IPS DF 4.7 (cell line): Measurements from ENCODE around the gene DYRK1A.
"Not testable (repeated sequence)": the region's sequence is repeated elsewhere in the genome, so short reads cannot be mapped to it uniquely, and the experiment has no call there.

ENCODE experiments used
- DNase-seq: peaks from one replicate; pipeline ENCODE4 v3.0.0-alpha.2; 2013; ENCODE audit warnings: low spot score; ENCODE audit errors: extremely low read depth

The DYRK1A gene

DNA sequence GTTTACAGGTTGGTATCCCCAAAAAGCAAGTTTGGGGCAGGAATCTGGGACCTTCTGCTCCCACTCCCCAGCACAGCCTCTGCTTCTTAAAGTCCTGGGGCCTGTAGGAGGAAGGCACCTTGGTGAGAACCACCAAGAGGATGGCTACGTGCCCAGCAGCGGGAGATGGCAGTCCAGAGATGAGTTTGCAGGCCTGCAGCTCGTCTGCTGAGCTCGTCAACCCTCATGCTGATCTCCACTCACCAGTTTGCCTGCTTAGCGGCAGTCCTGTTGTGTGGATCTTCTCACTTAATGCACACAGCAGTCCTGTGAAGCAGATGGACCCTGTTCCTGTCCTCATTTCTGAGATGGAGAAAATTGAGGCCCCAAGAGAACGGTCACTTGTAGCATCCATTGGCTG lies 160.5 kb downstream of the DYRK1A start:
- no peak for DNase-seq

GRCh38 chr21:37527716-37528115 lies 161.1 kb downstream of the DYRK1A start:
- DNase-seq, result no peak

DNA sequence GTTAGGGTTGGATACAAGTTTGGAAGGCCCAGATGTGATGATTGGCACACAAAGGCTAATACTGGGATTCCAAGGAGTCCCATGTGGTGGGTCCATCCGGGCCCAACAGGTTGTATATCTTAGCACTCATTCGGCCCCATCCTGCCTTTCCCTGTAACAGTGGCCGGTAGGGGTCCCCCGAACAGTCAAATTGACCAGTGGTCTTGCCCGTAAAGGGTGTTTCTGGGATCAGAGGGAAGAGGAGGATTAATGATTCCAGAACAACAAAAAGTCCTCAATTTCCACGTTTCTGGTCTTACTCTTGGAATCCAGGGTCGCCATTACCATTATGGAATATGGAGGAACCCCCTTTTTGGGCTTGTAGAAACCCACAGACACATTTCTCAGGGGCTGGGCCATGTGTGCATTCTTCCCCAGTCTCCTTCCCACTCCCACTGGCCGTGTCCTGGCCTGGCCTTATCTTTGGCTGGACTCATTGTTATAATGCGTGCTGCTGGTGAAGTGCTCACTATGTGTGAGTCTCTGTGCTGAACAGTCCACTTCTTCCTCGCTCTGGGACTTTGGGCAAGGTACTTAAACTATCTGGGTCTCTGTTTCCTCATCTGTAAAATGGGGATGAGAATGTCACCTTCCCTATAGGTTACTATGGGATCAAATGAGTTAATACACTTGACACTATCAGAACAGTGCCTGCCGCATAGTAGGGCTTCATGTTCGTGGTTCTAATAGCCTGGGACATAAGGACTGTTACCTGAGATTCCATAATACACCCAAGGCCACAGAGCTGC lies 161.8 kb downstream of the DYRK1A start:
- no peak for DNase-seq

DNA sequence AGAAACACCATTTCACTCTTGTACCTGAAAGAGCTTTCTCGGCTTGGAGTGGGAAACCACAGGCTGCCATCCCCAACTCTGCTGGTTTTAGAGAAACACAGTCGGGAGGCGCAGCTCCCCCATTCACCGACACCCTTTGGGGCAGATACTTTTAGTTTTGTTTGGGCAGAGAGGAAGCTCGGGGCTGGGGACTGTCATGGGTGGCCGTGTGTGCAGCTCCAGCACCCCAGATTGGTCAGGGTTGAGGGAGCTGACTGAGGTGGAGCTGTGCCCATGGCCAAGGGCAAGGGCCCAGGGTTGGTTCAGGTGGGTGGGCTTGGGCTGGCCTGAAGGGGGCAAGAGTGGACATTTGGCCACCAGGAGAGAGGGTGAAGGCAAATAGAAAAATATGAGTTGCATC lies 163.1 kb downstream of the DYRK1A start:
- DNase-seq, result no peak

DNA sequence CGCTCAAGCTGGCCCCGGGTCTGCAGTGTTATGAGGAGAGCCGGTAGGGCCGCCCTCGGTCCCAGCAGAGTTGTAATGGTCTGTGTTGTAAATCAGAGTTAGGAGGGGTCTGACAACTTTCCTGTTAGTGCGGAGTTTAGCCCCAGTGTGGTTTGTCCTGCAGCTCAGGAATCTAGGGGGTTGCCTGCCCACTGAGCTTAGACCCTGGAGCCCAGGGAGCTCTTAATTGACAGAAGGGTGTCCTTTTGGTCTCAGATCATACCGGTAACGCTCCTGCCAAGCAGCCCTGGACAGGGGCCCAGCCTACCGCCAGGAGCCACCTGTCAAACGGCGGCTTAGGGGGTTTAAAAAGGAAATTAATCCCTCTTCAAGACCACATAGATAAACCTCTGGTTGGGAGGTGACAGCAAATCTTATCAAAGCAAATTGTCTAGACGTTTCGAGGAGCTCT lies 164.4 kb downstream of the DYRK1A start:
- DNase-seq, result no peak

DNA sequence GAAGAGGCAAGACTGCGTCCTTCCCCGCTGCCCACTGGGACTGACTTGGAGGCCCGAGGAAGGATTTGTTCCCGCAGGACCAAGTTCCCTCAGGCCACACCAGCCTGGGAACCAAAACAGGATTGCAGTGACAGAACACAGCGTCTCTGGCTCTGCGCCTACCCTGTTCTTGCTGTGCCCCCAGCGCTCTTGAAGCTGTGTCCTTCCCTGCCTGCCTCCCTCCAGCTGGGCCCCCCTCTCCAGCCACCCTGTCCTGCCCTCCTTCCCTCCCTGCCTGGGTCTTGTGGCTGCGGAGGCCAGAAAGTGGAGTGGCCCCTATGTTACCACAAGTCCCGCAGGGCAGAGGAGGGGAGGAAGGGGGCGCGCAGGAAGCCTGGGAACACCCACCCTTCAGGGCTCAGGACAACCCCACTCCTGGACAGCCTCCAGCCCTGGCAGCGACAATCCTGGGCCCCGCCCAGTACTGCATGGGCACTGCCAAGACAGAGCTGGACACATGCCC lies 164.9 kb downstream of the DYRK1A start:
- DNase-seq, result no peak

GRCh38 chr21:37532868-37533780 lies 166.6 kb downstream of the DYRK1A start:
- DNase-seq, result no peak

DNA sequence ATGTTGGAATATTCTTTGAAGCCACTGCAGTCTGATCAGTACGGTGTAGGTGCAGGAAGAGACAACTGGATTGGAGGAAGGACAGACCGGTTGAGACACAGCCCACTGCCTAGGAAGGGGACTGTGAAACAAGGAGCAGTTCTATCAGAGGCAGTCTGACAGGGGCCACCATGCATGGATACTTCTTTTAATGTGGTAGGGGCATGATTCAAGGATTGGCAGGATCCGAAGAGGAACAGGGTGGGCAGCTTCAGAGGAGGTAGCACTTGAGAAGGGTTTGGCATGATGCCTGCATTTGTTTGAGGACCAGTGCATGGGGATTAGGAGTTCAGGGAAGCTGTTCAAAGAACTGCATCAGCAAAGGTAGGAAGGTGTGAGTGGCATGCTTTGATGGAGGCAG lies 167.9 kb downstream of the DYRK1A start:
- DNase-seq, result no peak

DNA sequence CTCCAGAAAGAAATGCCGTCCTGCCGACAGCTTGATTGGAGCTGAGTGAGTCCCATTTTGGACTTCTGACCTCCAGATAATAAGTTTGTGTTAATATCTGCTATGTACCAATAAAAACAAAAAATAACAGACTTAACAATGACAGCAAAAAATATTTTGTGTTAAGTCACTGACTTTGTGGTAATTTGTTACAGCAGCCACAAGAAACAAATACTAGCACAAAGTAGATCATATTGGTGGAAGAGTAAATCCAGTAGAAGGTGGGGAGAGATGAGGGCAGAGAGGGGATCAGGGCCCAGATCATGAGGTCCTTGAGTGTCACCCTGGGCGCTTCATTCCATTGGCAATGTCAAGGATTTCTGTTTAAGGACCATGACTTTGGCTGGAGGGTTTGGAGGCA lies 168.6 kb downstream of the DYRK1A start:
- DNase-seq, result no peak

- no peak for DNase-seq
Measured at GRCh38 chr21:37535672-37536071, 169.1 kb downstream of the DYRK1A start.

GRCh38 chr21:37536616-37537278 lies 170.2 kb downstream of the DYRK1A start:
- peak; percentile 22 for DNase-seq

DNA sequence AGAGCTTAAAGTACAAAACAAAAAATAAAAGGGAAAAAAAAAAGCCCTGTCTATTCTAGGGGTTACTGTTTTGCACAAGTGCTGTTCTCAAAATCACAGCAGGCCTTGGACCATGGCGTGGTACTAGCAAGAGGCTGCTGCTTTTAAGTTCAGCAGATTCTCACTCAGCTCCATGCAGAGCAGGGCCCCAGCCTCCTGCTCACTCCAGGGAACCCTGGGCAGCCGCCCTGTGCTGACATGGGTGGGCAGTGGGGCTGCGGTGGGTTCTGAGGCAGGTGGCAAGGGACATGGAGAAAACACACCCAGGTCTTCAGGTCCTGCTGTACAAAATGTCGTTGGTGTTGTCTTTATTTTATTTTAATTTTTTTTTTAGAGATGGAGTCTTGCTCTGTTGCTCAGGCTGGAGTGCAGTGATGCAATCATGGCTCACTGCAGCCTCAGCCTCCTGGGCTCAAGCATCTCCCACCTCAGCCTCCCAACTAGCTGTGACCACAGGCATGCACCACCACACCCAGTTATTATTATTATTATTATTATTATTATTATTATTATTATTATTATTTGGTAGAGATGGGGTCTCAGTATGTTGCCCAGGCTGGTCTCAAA lies 170.9 kb downstream of the DYRK1A start:
- no peak for DNase-seq

DNA sequence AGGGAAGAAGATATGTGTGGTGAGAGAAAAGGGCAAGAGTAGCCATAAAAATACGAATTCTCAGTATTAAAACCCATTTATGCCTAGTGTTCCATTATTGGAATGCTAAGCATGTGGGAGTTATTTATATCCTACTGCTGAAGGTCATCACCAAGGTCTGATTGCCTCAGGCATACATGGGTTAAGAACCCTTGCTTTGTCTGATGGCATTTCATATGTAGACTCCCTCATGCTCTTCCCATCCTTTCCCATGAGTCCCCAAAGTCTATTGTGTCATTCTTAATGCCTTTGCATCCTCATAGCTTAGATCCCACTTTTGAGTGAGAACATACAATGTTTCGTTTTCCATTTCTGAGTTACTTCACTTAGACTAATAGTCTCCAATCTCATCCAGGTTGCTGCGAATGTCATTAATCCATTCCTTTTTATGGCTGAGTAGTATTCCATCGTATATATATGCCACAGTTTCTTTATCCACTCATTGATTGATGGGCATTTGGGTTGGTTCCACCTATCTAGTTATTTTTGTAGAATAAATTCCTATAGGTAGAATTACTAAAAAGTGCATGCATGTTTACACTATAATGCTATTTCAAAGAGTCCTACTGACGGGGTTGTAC lies 172.5 kb downstream of the DYRK1A start:
- DNase-seq, result no peak

DNA sequence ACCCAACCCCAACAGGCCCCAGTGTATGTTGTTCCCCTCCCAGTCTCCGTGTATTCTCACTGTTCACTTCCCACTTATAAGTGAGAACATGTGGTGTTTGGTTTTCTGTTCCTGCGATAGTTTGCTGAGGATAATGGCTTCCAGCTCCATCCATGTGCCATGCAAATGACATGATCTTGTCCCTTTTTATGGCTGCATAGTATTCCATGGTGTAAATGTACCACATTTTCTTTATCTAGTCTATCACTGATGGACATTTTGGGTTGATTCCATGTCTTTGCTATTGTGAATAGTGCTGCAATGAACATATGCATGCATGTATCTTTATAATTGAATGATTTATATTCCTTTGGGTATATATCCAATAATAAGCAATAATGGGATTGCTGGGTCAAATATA lies 174.6 kb downstream of the DYRK1A start:
- DNase-seq, result not testable (repeated sequence)

GRCh38 chr21:37542512-37542911 lies 175.9 kb downstream of the DYRK1A start:
- no peak for DNase-seq

DNA sequence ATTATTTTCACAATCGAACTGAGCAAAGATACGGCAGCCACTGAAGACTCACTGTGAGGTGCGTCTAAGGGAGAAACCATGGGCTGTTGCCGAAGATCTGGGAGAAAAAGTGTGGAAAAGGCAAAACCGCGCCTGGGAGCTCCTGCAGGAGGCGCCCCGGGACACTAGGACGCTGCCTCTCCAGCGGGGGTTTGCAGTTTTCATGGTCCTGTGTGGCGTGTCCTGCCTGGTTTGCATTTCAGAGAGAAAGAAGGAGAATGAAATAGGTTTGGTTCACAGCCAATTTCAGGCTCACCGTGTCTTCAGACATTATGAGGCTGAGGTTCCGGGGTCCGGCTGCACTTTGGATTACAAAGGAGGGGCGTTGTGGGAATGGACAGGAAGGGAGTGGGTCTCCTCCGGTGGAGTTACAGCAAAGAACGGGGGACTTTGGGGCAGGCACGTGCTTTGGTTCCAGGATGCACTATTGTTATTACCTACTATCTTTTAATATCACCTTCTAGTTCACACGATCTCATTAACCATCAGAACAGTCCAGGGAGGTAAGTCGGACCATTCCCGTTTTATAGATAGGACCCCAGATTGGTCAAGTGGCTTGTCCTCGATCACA lies 179.8 kb downstream of the DYRK1A start:
- no peak for DNase-seq

- DNase-seq, result no peak
Measured at GRCh38 chr21:37546949-37547614, 180.5 kb downstream of the DYRK1A start.

- no peak for DNase-seq
Measured at GRCh38 chr21:37547615-37548200, 181.1 kb downstream of the DYRK1A start.

DNA sequence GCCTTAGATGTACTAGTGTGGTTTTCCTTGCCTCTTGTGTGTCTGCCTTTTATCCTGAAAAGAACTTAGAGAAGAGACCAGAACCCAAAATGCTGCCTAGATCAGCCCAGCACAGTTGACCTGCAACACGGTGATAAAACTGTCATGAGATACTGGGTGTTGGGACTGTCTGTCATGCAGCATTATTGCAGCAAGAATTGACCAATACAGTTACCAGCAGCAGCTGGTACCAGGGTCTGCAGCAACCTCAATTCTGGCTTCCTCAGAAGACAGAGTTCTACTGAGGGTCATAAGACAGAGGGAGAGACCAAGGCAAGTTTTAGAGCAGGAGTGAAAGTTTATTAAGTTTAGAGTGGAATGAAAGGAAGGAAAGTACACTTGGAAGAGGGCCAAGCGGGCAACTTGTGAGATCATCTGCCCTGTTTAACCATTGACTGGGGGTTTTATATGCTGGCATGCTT lies 182.0 kb downstream of the DYRK1A start:
- DNase-seq, result no peak
